Measurements from ENCODE around the gene TXNRD1.

Gene TXNRD1

DNA sequence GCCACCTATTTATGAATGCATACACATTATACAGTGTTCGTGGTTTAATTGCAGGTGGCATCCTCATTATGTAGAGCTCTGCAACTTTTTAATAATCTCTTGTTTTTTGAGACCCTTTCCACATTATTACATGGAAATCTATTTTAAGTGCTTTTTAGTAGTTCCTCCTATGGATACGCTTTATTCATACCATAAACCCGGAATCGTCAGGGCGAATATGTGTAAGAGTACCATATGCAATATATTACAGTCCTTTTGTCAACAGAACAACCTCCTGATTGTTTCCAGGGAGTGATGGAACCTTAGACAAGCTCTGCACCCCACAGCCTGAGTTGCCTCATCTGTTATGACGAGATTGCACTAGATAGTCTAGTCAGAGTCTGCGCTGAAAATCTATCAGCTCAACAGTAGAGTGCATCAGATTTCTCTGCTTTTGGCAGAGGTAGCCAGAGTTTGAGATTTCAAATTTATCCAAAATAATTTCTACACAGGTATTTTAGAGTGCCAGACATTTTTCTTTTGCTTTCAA, 121.5 kb downstream of the TXNRD1 start:
- H3K9me3 ChIP-seq (ENCODE audit: control insufficient read depth, insufficient read depth, low read length) = no peaks in the 10 kb centered on the region
- 0 out of 2 replicates have a peak, but pooled peaks cover 1% of the 10 kb centered on the region for H3F3A ChIP-seq (ENCODE audit: control insufficient read depth, insufficient read depth)
- no peaks in the 10 kb centered on the region for H3K27me3 ChIP-seq (ENCODE audit: control insufficient read depth, low read length)

DNA sequence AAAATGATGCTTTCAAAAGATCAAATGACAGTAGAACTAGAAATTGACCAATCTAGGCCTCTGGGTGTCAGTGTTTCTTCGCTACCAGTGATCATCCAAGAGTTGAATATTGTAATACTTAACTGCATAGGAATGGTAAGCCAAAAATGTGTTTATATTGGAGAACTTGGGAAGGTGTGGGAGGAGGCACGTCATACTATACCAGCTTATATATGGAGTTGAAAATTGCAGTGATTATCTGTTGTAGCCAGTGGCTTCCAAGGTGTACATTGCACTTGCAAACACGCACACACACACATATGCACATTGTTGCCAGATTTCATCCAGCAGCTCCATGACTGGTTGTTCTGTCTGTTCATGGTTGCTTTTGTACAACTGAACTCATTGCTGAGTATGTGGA, 124.1 kb downstream of the TXNRD1 start:
- Histone ChIP-seq H3K27me3 (ENCODE audit: control insufficient read depth, low read length) (no peaks in the 10 kb centered on the region), H3K27ac (ENCODE audit: low read depth, low read length) (no peak overlapping the region), H4K20me1 (ENCODE audit: control insufficient read depth, insufficient read depth, low read depth, low read length) (no peaks in the 10 kb centered on the region), H3K36me3 (ENCODE audit: control insufficient read depth, low read length) (peaks cover 77% of the 10 kb centered on the region), H3K9me3 (ENCODE audit: control insufficient read depth, insufficient read depth, low read length) (no peaks in the 10 kb centered on the region), H3K79me2 (ENCODE audit: control insufficient read depth, low read length) (no peaks in the 10 kb centered on the region), H3K4me1 (ENCODE audit: control insufficient read depth, low read length) (no peaks in the 10 kb centered on the region), H3K9me2 (replicated peaks; ENCODE audit: control insufficient read depth, low read length) (no peaks in the 10 kb centered on the region), H3K4me3 (ENCODE audit: low read length) (no peak overlapping the region), H3K4me2 (ENCODE audit: low read length) (no peak overlapping the region), H3F3A (ENCODE audit: control insufficient read depth, insufficient read depth) (no peaks in the 10 kb centered on the region)
- no peak for TF ChIP-seq EZH2phosphoT487 (IDR thresholded peaks at IDR 0.05; ENCODE audit: borderline replicate concordance, low read length)
- TF ChIP-seq, protein P1, sequence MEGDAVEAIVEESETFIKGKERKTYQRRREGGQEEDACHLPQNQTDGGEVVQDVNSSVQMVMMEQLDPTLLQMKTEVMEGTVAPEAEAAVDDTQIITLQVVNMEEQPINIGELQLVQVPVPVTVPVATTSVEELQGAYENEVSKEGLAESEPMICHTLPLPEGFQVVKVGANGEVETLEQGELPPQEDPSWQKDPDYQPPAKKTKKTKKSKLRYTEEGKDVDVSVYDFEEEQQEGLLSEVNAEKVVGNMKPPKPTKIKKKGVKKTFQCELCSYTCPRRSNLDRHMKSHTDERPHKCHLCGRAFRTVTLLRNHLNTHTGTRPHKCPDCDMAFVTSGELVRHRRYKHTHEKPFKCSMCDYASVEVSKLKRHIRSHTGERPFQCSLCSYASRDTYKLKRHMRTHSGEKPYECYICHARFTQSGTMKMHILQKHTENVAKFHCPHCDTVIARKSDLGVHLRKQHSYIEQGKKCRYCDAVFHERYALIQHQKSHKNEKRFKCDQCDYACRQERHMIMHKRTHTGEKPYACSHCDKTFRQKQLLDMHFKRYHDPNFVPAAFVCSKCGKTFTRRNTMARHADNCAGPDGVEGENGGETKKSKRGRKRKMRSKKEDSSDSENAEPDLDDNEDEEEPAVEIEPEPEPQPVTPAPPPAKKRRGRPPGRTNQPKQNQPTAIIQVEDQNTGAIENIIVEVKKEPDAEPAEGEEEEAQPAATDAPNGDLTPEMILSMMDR (IDR thresholded peaks at IDR 0.05; ENCODE audit: low read depth, low read length, poor library complexity, severe bottlenecking) = no peak

More for the DNA sequence above, 121.5 kb downstream of the TXNRD1 start:
- no peak for TF ChIP-seq EZH2phosphoT487 (IDR thresholded peaks at IDR 0.05; ENCODE audit: borderline replicate concordance, low read length)
- TF ChIP-seq, protein P1 (IDR thresholded peaks at IDR 0.05; ENCODE audit: low read depth, low read length, poor library complexity, severe bottlenecking) = no peak
- Histone ChIP-seq H3K4me3 (ENCODE audit: low read length) (no peak overlapping the region), H3K9me2 (replicated peaks; ENCODE audit: control insufficient read depth, low read length) (no peaks in the 10 kb centered on the region), H3K4me2 (ENCODE audit: low read length) (no peak overlapping the region), H3K4me1 (ENCODE audit: control insufficient read depth, low read length) (no peaks in the 10 kb centered on the region), H3K79me2 (ENCODE audit: control insufficient read depth, low read length) (no peaks in the 10 kb centered on the region), H4K20me1 (ENCODE audit: control insufficient read depth, insufficient read depth, low read depth, low read length) (no peaks in the 10 kb centered on the region), H3K27ac (ENCODE audit: low read depth, low read length) (no peak overlapping the region), H3K36me3 (ENCODE audit: control insufficient read depth, low read length) (peaks cover 77% of the 10 kb centered on the region)

DNA sequence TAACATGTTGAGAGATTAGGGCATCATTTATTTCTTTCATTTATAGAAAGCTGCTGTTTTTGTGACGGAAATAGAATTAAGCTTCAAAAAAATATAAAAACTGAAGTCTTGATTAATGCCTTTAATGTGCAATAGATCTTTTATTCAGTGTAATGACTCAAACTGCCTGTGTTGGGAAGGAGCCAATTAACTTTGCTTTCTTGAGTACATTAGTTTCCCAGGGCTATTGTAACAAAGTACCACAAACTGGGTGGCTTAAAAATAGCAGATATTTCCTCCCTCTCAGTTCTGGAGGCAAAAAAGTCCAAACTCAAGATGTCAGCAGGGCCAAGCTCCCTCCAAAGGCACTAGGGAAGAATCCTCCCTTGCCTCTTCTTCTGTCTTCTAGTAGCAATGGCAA, 124.6 kb downstream of the TXNRD1 start:
- no peaks in the 10 kb centered on the region for H3K9me3 ChIP-seq (ENCODE audit: control insufficient read depth, insufficient read depth, low read length)
- H3K27ac ChIP-seq (ENCODE audit: low read depth, low read length) = no peak overlapping the region
- no peak for TF ChIP-seq EZH2phosphoT487 (IDR thresholded peaks at IDR 0.05; ENCODE audit: borderline replicate concordance, low read length)
- TF ChIP-seq, protein P1 (IDR thresholded peaks at IDR 0.05; ENCODE audit: low read depth, low read length, poor library complexity, severe bottlenecking) = no peak
- H3F3A ChIP-seq (ENCODE audit: control insufficient read depth, insufficient read depth) = no peaks in the 10 kb centered on the region
- H3K79me2 ChIP-seq (ENCODE audit: control insufficient read depth, low read length) = no peaks in the 10 kb centered on the region
- peaks cover 77% of the 10 kb centered on the region for H3K36me3 ChIP-seq (ENCODE audit: control insufficient read depth, low read length)
- no peaks in the 10 kb centered on the region for H3K27me3 ChIP-seq (ENCODE audit: control insufficient read depth, low read length)
- H3K4me3 ChIP-seq (ENCODE audit: low read length) = no peak overlapping the region
- H3K9me2 ChIP-seq (replicated peaks; ENCODE audit: control insufficient read depth, low read length) = no peaks in the 10 kb centered on the region
- no peaks in the 10 kb centered on the region for H4K20me1 ChIP-seq (ENCODE audit: control insufficient read depth, insufficient read depth, low read depth, low read length)
- no peaks in the 10 kb centered on the region for H3K4me1 ChIP-seq (ENCODE audit: control insufficient read depth, low read length)
- H3K4me2 ChIP-seq (ENCODE audit: low read length) = no peak overlapping the region

Measured in DOHH2 (cell line).